B cell (primary cell): ENCODE data around the gene TMEM271. TPM values are rescaled to one million over a fixed set of nuclear protein-coding genes. Genes with fewer than 3 reads are reported as not detected.

ENCODE experiments used
- ATAC-seq: fragments of 200-7000 bp; cut with Tn5 transposase; one replicate; pipeline ENCODE4 v1.10.0; 2021; ENCODE audit warnings: low read depth, mild to moderate bottlenecking, moderate number of reproducible peaks, moderate library complexity
- CTCF ChIA-PET: fragments of 350-600 bp; sonication (Branson Sonifier 250); formaldehyde crosslinking; loops from one replicate; lab custom pipeline; 2021; ENCODE audit warnings: antibody characterized with exemption, inconsistent platforms; lab: Charles Lee
- POLR2A ChIA-PET: fragments of 350-600 bp; sonication (Branson Sonifier 250); formaldehyde crosslinking; loops from one replicate; lab custom pipeline; 2021; ENCODE audit warnings: antibody characterized with exemption; lab: Charles Lee
- DNase-seq: peaks from one replicate; pipeline ENCODE4 v3.0.0; 2013
- H2AFZ ChIP-seq: 2 replicates; pipeline ENCODE4 v1.6.1; 2012; ENCODE audit warnings: mild to moderate bottlenecking, low read depth, low read length; ENCODE audit not compliant: insufficient read depth, poor library complexity, severe bottlenecking
- H3K27ac ChIP-seq, 2 donors: 1 replicate in 1 of 2; 2 replicates in 1 of 2; pipeline ENCODE4 v1.5.1; 2012 to 2013; ENCODE audit warnings: low read length in 2 of 2, mild to moderate bottlenecking in 2 of 2, moderate library complexity in 1 of 2
- H3K27me3 ChIP-seq, 4 experiments: fragments of 200-600 bp in 1 of 4; sonication (generic) in 1 of 4; replicated peaks in 1 of 4; 1 replicate in 2 of 4; 2 replicates in 2 of 4; pipeline versions ENCODE4 v1.6.1 to v1.7.0; 2013 to 2016; ENCODE audit warnings: low read length in 3 of 4, mild to moderate bottlenecking in 2 of 4, mixed read lengths in 1 of 4, moderate library complexity in 1 of 4; ENCODE audit not compliant: insufficient read depth in 4 of 4, control insufficient read depth in 3 of 4; ENCODE audit errors: control extremely low read depth in 1 of 4
- H3K36me3 ChIP-seq, 2 experiments: replicated peaks in 1 of 2; 1 replicate in 1 of 2; 2 replicates in 1 of 2; pipeline versions ENCODE4 v1.6.1 to v1.7.1; 2013; ENCODE audit warnings: low read length in 1 of 2; ENCODE audit not compliant: insufficient read depth in 2 of 2, control insufficient read depth in 1 of 2; ENCODE audit errors: control extremely low read depth in 1 of 2, extremely low read depth in 1 of 2
- H3K4me1 ChIP-seq, 2 donors: fragments of 200-600 bp in 1 of 2; sonication (generic) in 1 of 2; 1 replicate in 1 of 2; 2 replicates in 1 of 2; pipeline versions ENCODE4 v1.5.1 to v1.6.1; 2013 to 2017; ENCODE audit warnings: low read length in 2 of 2; ENCODE audit not compliant: control insufficient read depth in 2 of 2, insufficient read depth in 2 of 2
- H3K4me2 ChIP-seq: replicated peaks from 2 replicates; pipeline ENCODE3; 2012; ENCODE audit warnings: mild to moderate bottlenecking, low read depth, low read length; ENCODE audit not compliant: poor library complexity, severe bottlenecking
- H3K4me3 ChIP-seq, 5 experiments: fragments of 200-600 bp in 1 of 5; sonication (generic) in 1 of 5; 1 replicate in 3 of 5; 2 replicates in 2 of 5; pipeline versions ENCODE4 v1.5.1 to v1.7.0; 2011 to 2016; ENCODE audit warnings: low read length in 4 of 5, mild to moderate bottlenecking in 4 of 5, low read depth in 2 of 5, control low read depth in 1 of 5, moderate library complexity in 1 of 5; ENCODE audit not compliant: insufficient read depth in 1 of 5; ENCODE audit errors: control extremely low read depth in 1 of 5, extremely low read depth in 1 of 5
- H3K79me2 ChIP-seq: fragments of 200-600 bp; sonication (generic); one replicate; pipeline ENCODE4 v1.6.0; 2016; ENCODE audit warnings: low read length; ENCODE audit not compliant: control insufficient read depth, insufficient read depth
- H3K9ac ChIP-seq: fragments of 200-600 bp; sonication (generic); 2 replicates; pipeline ENCODE4 v1.6.1; 2017; ENCODE audit warnings: mild to moderate bottlenecking, low read length, moderate library complexity
- H3K9me3 ChIP-seq, 3 donors: one replicate each; pipeline versions ENCODE4 v1.6.1 to v1.7.1; 2013; ENCODE audit warnings: low read length in 2 of 3; ENCODE audit not compliant: control insufficient read depth in 2 of 3, insufficient read depth in 1 of 3; ENCODE audit errors: control extremely low read depth in 1 of 3
- H4K20me1 ChIP-seq: 2 replicates; pipeline ENCODE4 v1.6.0; 2012; ENCODE audit warnings: mild to moderate bottlenecking, low read length; ENCODE audit not compliant: insufficient read depth, control insufficient read depth, poor library complexity, severe bottlenecking
- H3K27ac Mint-ChIP-seq: one replicate; pipeline ENCODE4 v1.8.0; 2021; ENCODE audit warnings: mixed read lengths
- H3K27me3 Mint-ChIP-seq: one replicate; pipeline ENCODE4 v1.8.0; 2021; ENCODE audit warnings: mixed read lengths
- H3K4me1 Mint-ChIP-seq: one replicate; pipeline ENCODE4 v1.8.0; 2021; ENCODE audit warnings: mixed read lengths
- H3K4me3 Mint-ChIP-seq: one replicate; pipeline ENCODE4 v1.8.0; 2021; ENCODE audit warnings: mixed read lengths
- H3K9me3 Mint-ChIP-seq: one replicate; pipeline ENCODE4 v1.8.0; 2022; ENCODE audit warnings: mixed read lengths; ENCODE audit not compliant: insufficient read depth
- EZH2 ChIP-seq: IDR thresholded peaks from 2 replicates; pipeline ENCODE4 v1.6.1; 2012; ENCODE audit warnings: borderline replicate concordance, low read depth, mild to moderate bottlenecking, moderate library complexity, low read length; ENCODE audit not compliant: insufficient read depth, poor library complexity, severe bottlenecking
- WGBS: methylation state at CpG from one replicate; pipeline ENCODE4 v1.1.5; 2013; ENCODE audit warnings: missing lambda C conversion rate; ENCODE audit not compliant: insufficient coverage; 5-methylcytosine and 5-hydroxymethylcytosine counted together
- intact Hi-C: fragments of 100-400 bp; cut with micrococcal nuclease; formaldehyde crosslinking; loops from one replicate; pipeline ENCODE4 v1.10.0; 2022
- polyA plus RNA-seq: library from polyadenylated mRNA; depleted of rRNA; stranded (reverse); fragments of >200 nt; gene quantifications from 2 replicates; pipeline ENCODE4 v1.2.3, GENCODE V29; 2012
- total RNA-seq, 2 donors: library from RNA; stranded (reverse); fragments of 120-200 nt in 1 of 2; gene quantifications; 1 replicate in 1 of 2; 2 replicates in 1 of 2; pipeline versions ENCODE4 v1.2.3 to v1.2.4, GENCODE V29; 2013 to 2022
- TF ChIP-seq, protein P1 (sequence below): fragments of 200-600 bp; IDR thresholded peaks from one replicate; pipeline ENCODE4 v1.8.0; 2022; ENCODE audit warnings: antibody characterized with exemption, mild to moderate bottlenecking

TMEM271 gene
- total and polyA plus RNA-seq, 2 donors (not counting 1 experiment from before 2014, with no cell fraction given), result not detected

- peaks cover 9% of the 10 kb centered on the region for H3K79me2 ChIP-seq
- peaks cover 0 to 28% (median 0%) of the 10 kb centered on the region in 3 donors for H3K9me3 ChIP-seq
- no peaks in the 10 kb centered on the region for H3K4me1 Mint-ChIP-seq
- peaks cover 0 to 69% of the 10 kb centered on the region in 2 experiments for H3K36me3 ChIP-seq
- no peaks in the 10 kb centered on the region for H3K9me3 Mint-ChIP-seq
- no peaks in the 10 kb centered on the region for H4K20me1 ChIP-seq
- no peaks in the 10 kb centered on the region for H3K27me3 Mint-ChIP-seq
- H3K4me3 ChIP-seq, result no peak overlapping the region
- H3K4me3 Mint-ChIP-seq, result no peak overlapping the region
- H3K4me1 ChIP-seq, result no peaks in the 10 kb centered on the region
- no peak overlapping the region for H3K4me2 ChIP-seq
- no peak for DNase-seq
- no peak overlapping the region for H3K9ac ChIP-seq
- no peak overlapping the region for H3K27ac Mint-ChIP-seq
- ChIA-PET CTCF (no interaction called here), POLR2A (no interaction called here)
- no peak for ATAC-seq
- no peaks in the 10 kb centered on the region for H3K27me3 ChIP-seq
- TF ChIP-seq EZH2, result no peak
- TF ChIP-seq, protein P1, sequence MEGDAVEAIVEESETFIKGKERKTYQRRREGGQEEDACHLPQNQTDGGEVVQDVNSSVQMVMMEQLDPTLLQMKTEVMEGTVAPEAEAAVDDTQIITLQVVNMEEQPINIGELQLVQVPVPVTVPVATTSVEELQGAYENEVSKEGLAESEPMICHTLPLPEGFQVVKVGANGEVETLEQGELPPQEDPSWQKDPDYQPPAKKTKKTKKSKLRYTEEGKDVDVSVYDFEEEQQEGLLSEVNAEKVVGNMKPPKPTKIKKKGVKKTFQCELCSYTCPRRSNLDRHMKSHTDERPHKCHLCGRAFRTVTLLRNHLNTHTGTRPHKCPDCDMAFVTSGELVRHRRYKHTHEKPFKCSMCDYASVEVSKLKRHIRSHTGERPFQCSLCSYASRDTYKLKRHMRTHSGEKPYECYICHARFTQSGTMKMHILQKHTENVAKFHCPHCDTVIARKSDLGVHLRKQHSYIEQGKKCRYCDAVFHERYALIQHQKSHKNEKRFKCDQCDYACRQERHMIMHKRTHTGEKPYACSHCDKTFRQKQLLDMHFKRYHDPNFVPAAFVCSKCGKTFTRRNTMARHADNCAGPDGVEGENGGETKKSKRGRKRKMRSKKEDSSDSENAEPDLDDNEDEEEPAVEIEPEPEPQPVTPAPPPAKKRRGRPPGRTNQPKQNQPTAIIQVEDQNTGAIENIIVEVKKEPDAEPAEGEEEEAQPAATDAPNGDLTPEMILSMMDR, result no peak
- no peak overlapping the region for H2AFZ ChIP-seq
- intact Hi-C loops, result no loop called here
- WGBS, result 100% methylated on average over 3 of the region's 8 CpGs
- no peak overlapping the region for H3K27ac ChIP-seq
These were observed 46.5 kb downstream of the TMEM271 start for GRCh38 chr4:529563-529962.

DNA sequence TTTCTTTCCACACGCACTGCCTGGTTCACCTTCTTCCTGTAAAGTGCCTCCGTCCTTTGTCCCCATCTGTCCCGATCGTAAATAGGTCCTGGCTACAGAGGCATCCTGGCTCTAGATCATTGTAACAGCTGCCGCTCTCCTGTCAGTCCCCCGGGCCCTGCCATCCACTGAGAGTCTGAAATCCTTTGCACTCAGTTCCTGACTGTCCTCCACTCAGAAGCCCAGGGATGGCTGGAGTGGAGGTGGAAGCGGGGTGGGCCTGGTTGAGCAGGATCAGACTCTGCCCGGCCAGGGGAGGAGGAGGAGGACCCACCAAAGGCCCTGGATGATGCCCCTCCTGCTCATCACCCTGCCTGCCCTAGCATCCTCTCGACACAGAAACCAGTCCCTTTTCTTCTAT lies 47.3 kb downstream of the TMEM271 start:
- Histone ChIP-seq H3K4me1 (no peaks in the 10 kb centered on the region), H3K36me3 (peaks cover 0 to 72% of the 10 kb centered on the region in 2 experiments), H3K4me2 (no peak overlapping the region), H3K9ac (no peak overlapping the region), H3K79me2 (peaks cover 9% of the 10 kb centered on the region), H2AFZ (no peak overlapping the region), H3K4me3 (no peak overlapping the region), H3K9me3 (peaks cover 0 to 26% (median 0%) of the 10 kb centered on the region in 3 donors), H4K20me1 (no peaks in the 10 kb centered on the region), H3K27me3 (no peaks in the 10 kb centered on the region), H3K27ac (no peak overlapping the region)
- TF ChIP-seq, protein P1, result no peak
- no peak for TF ChIP-seq EZH2
- intact Hi-C loops, result no loop called here
- no peak for ATAC-seq
- CTCF ChIA-PET, result no interaction called here
- no peak overlapping the region for H3K27ac Mint-ChIP-seq
- H3K9me3 Mint-ChIP-seq, result no peaks in the 10 kb centered on the region
- no peaks in the 10 kb centered on the region for H3K4me1 Mint-ChIP-seq
- H3K27me3 Mint-ChIP-seq, result no peaks in the 10 kb centered on the region
- no peak overlapping the region for H3K4me3 Mint-ChIP-seq
- 97% methylated on average over 7 of the region's 9 CpGs for WGBS
- POLR2A ChIA-PET, result no interaction called here
- no peak for DNase-seq
